GM23338 (cell line): Measurements from ENCODE around the gene TLCD3A.

ENCODE experiments used
- EZH2 ChIP-seq: fragments of 200-600 bp; sonication (generic); IDR thresholded peaks from one replicate; pipeline ENCODE4 v1.8.0; 2017; ENCODE audit warnings: antibody characterized with exemption, mild to moderate bottlenecking, low read depth; ENCODE audit not compliant: unreplicated experiment
- JUNB ChIP-seq: IDR thresholded peaks from one replicate; pipeline ENCODE4 v1.6.1; 2016; ENCODE audit warnings: antibody characterized with exemption; ENCODE audit not compliant: unreplicated experiment
- NANOG ChIP-seq: IDR thresholded peaks from 2 replicates; pipeline ENCODE4 v1.6.1; 2016; ENCODE audit warnings: antibody characterized with exemption, borderline replicate concordance
- POLR2AphosphoS5 ChIP-seq: IDR thresholded peaks from 2 replicates; pipeline ENCODE4 v1.6.1; 2016; ENCODE audit warnings: antibody characterized with exemption, low read depth
- TF ChIP-seq, protein P1 (sequence below), 2 experiments: fragments of 200-600 bp in 1 of 2; sonication (generic) in 1 of 2; conservative IDR thresholded peaks; 2 replicates each; pipeline versions ENCODE4 v1.5.1 to v1.6.1; 2016 to 2017; ENCODE audit warnings: antibody characterized with exemption in 2 of 2, low read depth in 2 of 2, mild to moderate bottlenecking in 2 of 2, moderate library complexity in 1 of 2

DNA sequence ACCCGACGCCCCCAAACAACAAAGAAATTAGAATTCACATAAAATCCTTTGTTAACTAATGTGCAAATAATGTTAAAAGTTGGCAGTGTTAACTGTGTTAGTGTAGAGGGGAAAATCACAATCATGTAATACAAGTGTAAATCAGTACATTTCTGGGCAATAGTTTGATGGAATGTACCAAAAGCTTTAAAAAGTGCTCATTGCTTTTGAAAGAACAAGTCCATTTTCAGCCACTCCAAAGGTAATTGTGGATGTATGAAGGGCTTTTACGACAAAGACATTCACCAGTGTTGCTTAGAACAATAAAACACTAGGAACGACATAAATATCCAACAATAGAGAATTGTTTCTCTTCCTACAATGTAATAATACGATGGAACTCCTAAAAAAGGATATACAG lies 40.6 kb downstream of the TLCD3A start:
- TF ChIP-seq EZH2 (no peak), NANOG (no peak), JUNB (no peak), POLR2AphosphoS5 (no peak)
- TF ChIP-seq, protein P1, sequence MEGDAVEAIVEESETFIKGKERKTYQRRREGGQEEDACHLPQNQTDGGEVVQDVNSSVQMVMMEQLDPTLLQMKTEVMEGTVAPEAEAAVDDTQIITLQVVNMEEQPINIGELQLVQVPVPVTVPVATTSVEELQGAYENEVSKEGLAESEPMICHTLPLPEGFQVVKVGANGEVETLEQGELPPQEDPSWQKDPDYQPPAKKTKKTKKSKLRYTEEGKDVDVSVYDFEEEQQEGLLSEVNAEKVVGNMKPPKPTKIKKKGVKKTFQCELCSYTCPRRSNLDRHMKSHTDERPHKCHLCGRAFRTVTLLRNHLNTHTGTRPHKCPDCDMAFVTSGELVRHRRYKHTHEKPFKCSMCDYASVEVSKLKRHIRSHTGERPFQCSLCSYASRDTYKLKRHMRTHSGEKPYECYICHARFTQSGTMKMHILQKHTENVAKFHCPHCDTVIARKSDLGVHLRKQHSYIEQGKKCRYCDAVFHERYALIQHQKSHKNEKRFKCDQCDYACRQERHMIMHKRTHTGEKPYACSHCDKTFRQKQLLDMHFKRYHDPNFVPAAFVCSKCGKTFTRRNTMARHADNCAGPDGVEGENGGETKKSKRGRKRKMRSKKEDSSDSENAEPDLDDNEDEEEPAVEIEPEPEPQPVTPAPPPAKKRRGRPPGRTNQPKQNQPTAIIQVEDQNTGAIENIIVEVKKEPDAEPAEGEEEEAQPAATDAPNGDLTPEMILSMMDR (conservative IDR thresholded peaks at IDR 0.05; ENCODE audit: low read depth in 2 of 2): no peak
